Adrenal gland (tissue), 12 donors: Measurements from ENCODE around the gene BTBD9. TPM values are rescaled to one million over a fixed set of nuclear protein-coding genes. Genes with fewer than 3 reads are reported as not detected.
"Not testable (repeated sequence)": the region's sequence is repeated elsewhere in the genome, so short reads cannot be mapped to it uniquely, and the experiment has no call there.

ENCODE experiments used
- DNase-seq, 7 donors: peaks; one replicate each; pipeline ENCODE4 v3.0.0-alpha.2; 2019 to 2020
- H3K27ac ChIP-seq, 5 donors: fragments of 200-600 bp; sonication (generic) in 4 of 5; 1 replicate in 3 of 5; 2 replicates in 2 of 5; pipeline versions ENCODE4 v1.5.1 to v1.8.0; 2016 to 2020; ENCODE audit warnings: mild to moderate bottlenecking in 1 of 5
- H3K27me3 ChIP-seq: fragments of 200-600 bp; 2 replicates; pipeline ENCODE4 v1.8.0; 2021
- H3K36me3 ChIP-seq, 2 donors: fragments of 200-600 bp; replicated peaks in 1 of 2; 1 replicate in 1 of 2; 2 replicates in 1 of 2; pipeline versions ENCODE4 v1.5.1 to v1.8.0; 2018 to 2022
- H3K4me1 ChIP-seq, 2 donors: fragments of 200-600 bp; replicated peaks in 1 of 2; 1 replicate in 1 of 2; 2 replicates in 1 of 2; pipeline versions ENCODE4 v1.5.1 to v1.8.0; 2018 to 2021
- H3K4me3 ChIP-seq, 4 donors: fragments of 200-600 bp; sonication (generic) in 3 of 4; one replicate each; pipeline ENCODE4 v1.5.1; 2016 to 2018
- H3K9me3 ChIP-seq, 3 donors: fragments of 200-600 bp; sonication (generic) in 1 of 3; replicated peaks in 1 of 3; 1 replicate in 2 of 3; 2 replicates in 1 of 3; pipeline versions ENCODE4 v1.5.1 to v1.8.0; 2016 to 2021
- CTCF ChIP-seq, 6 experiments: fragments of 450-650 bp in 4 of 6; fragments of 200-600 bp in 2 of 6; sonication (generic) in 1 of 6; IDR thresholded peaks; 1 replicate in 5 of 6; 2 replicates in 1 of 6; pipeline versions ENCODE4 v1.5.1 to v1.8.0; 2016 to 2021; ENCODE audit warnings: antibody characterized with exemption in 6 of 6, mild to moderate bottlenecking in 2 of 6, moderate library complexity in 1 of 6
- POLR2A ChIP-seq, 2 donors: fragments of 450-650 bp; IDR thresholded peaks; one replicate each; pipeline ENCODE4 v1.6.1; 2017; ENCODE audit warnings: antibody characterized with exemption in 2 of 2, mild to moderate bottlenecking in 2 of 2, moderate library complexity in 1 of 2
- WGBS, 4 donors: extraction: QIAGEN DNeasy Blood & Tissue Kit in 2 of 4; methylation state at CpG; one replicate each; pipeline versions ENCODE4 v1.1.5 to v1.1.7; 2013 to 2017; 5-methylcytosine and 5-hydroxymethylcytosine counted together
- intact Hi-C, 2 donors: fragments of 100-400 bp; cut with DNase I; formaldehyde crosslinking; loops; one replicate each; pipeline versions ENCODE4 v1.14.1 to v1.15.0; 2022 to 2023
- polyA plus RNA-seq, 3 donors: library from polyadenylated mRNA; stranded (reverse); fragments of 200-250 nt in 2 of 3; fragments of 350-450 nt in 1 of 3; fragmentation: Illumina TruSeq in 1 of 3; extraction: RNeasy Lipid Tissue Mini Kit (QIAGEN cat#74804) in 1 of 3; gene quantifications; one replicate each; pipeline ENCODE4 v1.2.3, GENCODE V29; 2013 to 2014
- total RNA-seq, 9 donors: library from RNA; depleted of rRNA in 4 of 9; stranded (reverse); fragments of >200 nt in 4 of 9; fragments of 120-200 nt in 1 of 9; fragmentation: NEBNext Ultra II Directional in 1 of 9; extraction: Animal tissue kit (Norgen Biotek cat#: 25700) in 1 of 9; gene quantifications; one replicate each; pipeline versions ENCODE4 v1.1.0 to v1.2.4, GENCODE V29; 2013 to 2023
- donor health status: healthy with polysubstance abuse.
- donor health status: Bipolar disorder and iron deficiency.
- donor health status: DM: yes; HTN: yes; CAD: no.
- donor health status: DM: no; HTN: no; CAD: no.
- donor health status: DM: no; HTN: no; CAD: no.
- donor health status: DM: yes; HTN: yes; CAD: no.

BTBD9 gene
- total and polyA plus RNA-seq, 12 donors = 2.4 to 29.6 (median 18.1) TPM

GRCh38 chr6:38349221-38349620 lies 290.5 kb downstream of the BTBD9 start:
- intact Hi-C loops = no loop called here
- no peak overlapping the region for H3K27ac ChIP-seq
- no peaks in the 10 kb centered on the region for H3K36me3 ChIP-seq
- H3K4me3 ChIP-seq = no peak overlapping the region
- TF ChIP-seq POLR2A (IDR thresholded peaks at IDR 0.05) = no peak
- TF ChIP-seq CTCF (IDR thresholded peaks at IDR 0.05) = no peak
- H3K27me3 ChIP-seq = no peaks in the 10 kb centered on the region
- peaks cover 0 to 5% of the 10 kb centered on the region in 2 donors for H3K4me1 ChIP-seq
- H3K9me3 ChIP-seq = no peaks in the 10 kb centered on the region
- no peak for DNase-seq
- 90 to 98% (median 94%) methylated on average over 2 of the region's 2 CpGs for WGBS, 4 donors

GRCh38 chr6:38348371-38348770 lies 291.4 kb downstream of the BTBD9 start:
- Histone ChIP-seq H3K27ac (no peak overlapping the region), H3K4me1 (peaks cover 0 to 5% of the 10 kb centered on the region in 2 donors), H3K27me3 (no peaks in the 10 kb centered on the region), H3K4me3 (no peak overlapping the region), H3K9me3 (no peaks in the 10 kb centered on the region), H3K36me3 (no peaks in the 10 kb centered on the region)
- no peak for TF ChIP-seq POLR2A (IDR thresholded peaks at IDR 0.05)
- TF ChIP-seq CTCF (IDR thresholded peaks at IDR 0.05) = no peak
- intact Hi-C loops = no loop called here
- no peak for DNase-seq
- WGBS, 4 donors = 87 to 93% (median 89%) methylated on average over 3 of the region's 3 CpGs

- H3K27me3 ChIP-seq, H3K27ac ChIP-seq, DNase-seq, H3K4me3 ChIP-seq, H3K9me3 ChIP-seq, H3K36me3 ChIP-seq, H3K4me1 ChIP-seq, intact Hi-C loops: not testable (repeated sequence)
- WGBS, 4 donors = 95 to 98% (median 95%) methylated on average over 7 to 8 of the region's 8 CpGs
Observed at GRCh38 chr6:38347829-38348228, 291.9 kb downstream of the BTBD9 start.

GRCh38 chr6:38346291-38347079 lies 293.2 kb downstream of the BTBD9 start:
- H3K4me1 ChIP-seq = peaks cover 0 to 5% of the 10 kb centered on the region in 2 donors
- 85 to 96% (median 95%) methylated on average over 5 of the region's 5 CpGs for WGBS, 4 donors
- H3K4me3 ChIP-seq = no peak overlapping the region
- TF ChIP-seq CTCF (IDR thresholded peaks at IDR 0.05) = no peak
- TF ChIP-seq POLR2A (IDR thresholded peaks at IDR 0.05) = no peak
- H3K36me3 ChIP-seq = no peaks in the 10 kb centered on the region
- intact Hi-C loops = no loop called here
- H3K27ac ChIP-seq = no peak overlapping the region
- H3K27me3 ChIP-seq = no peaks in the 10 kb centered on the region
- DNase-seq = no peak
- H3K9me3 ChIP-seq = no peaks in the 10 kb centered on the region

- DNase-seq = no peak
- Histone ChIP-seq H3K9me3 (no peaks in the 10 kb centered on the region), H3K36me3 (no peaks in the 10 kb centered on the region), H3K4me1 (peaks cover 0 to 2% of the 10 kb centered on the region in 2 donors), H3K4me3 (no peak overlapping the region), H3K27me3 (no peaks in the 10 kb centered on the region), H3K27ac (no peak overlapping the region)
- TF ChIP-seq CTCF (IDR thresholded peaks at IDR 0.05) (no peak), POLR2A (IDR thresholded peaks at IDR 0.05) (no peak)
- intact Hi-C loops = no loop called here
- WGBS, 4 donors = 84 to 91% (median 85%) methylated on average over 5 of the region's 5 CpGs
Observed at GRCh38 chr6:38345586-38345985, 294.1 kb downstream of the BTBD9 start.
